GM12891 (cell line): ENCODE data around the gene VWA1.
"Not testable (repeated sequence)": the region's sequence is repeated elsewhere in the genome, so short reads cannot be mapped to it uniquely, and the experiment has no call there.

ENCODE experiments used
- POLR2A ChIP-seq: IDR thresholded peaks from 2 replicates; pipeline ENCODE4 v1.6.1; 2011; ENCODE audit warnings: low read depth, low read length, control low read depth
- POLR2AphosphoS5 ChIP-seq: IDR thresholded peaks from 2 replicates; pipeline ENCODE4 v1.6.1; 2011; ENCODE audit warnings: low read depth, low read length, control low read depth
- POU2F2 ChIP-seq: IDR thresholded peaks from 2 replicates; pipeline ENCODE4 v1.6.1; 2011; ENCODE audit warnings: low read depth, mild to moderate bottlenecking, control low read depth, low read length, moderate library complexity
- SPI1 ChIP-seq: IDR thresholded peaks from 2 replicates; pipeline ENCODE4 v1.6.1; 2011; ENCODE audit warnings: low read depth, low read length, control low read depth
- TAF1 ChIP-seq: IDR thresholded peaks from 2 replicates; pipeline ENCODE4 v1.6.1; 2011; ENCODE audit warnings: low read depth, low read length, control low read depth

GRCh38 chr1:1410238-1410637, 25.3 kb upstream of the VWA1 start:
- TF ChIP-seq POLR2A, POLR2AphosphoS5, TAF1, POU2F2, SPI1: not testable (repeated sequence)
